Left lung (tissue), 10 donors: ENCODE data around the gene EFTUD2. TPM values are rescaled to one million over a fixed set of nuclear protein-coding genes. Genes with fewer than 3 reads are reported as not detected.

Experiments used
- ATAC-seq: fragments of 200-7000 bp; cut with Tn5 transposase; one replicate; pipeline ENCODE4 v1.9.1; 2020; ENCODE audit warnings: moderate library complexity
- DNase-seq, 4 donors: peaks; one replicate each; pipeline ENCODE4 v3.0.0-alpha.2; 2013 to 2020
- H3K27ac ChIP-seq, 2 donors: fragments of 200-600 bp; sonication (generic) in 1 of 2; one replicate each; pipeline versions ENCODE4 v1.5.0 to v1.8.0; 2020 to 2021
- H3K27me3 ChIP-seq, 2 donors: fragments of 200-600 bp; sonication (generic) in 1 of 2; one replicate each; pipeline versions ENCODE4 v1.5.0 to v1.8.0; 2020 to 2021
- H3K36me3 ChIP-seq, 2 donors: fragments of 200-600 bp; sonication (generic) in 1 of 2; one replicate each; pipeline versions ENCODE4 v1.5.0 to v1.8.0; 2020 to 2021
- H3K4me1 ChIP-seq, 2 donors: fragments of 200-600 bp; one replicate each; pipeline ENCODE4 v1.8.0; 2021
- H3K4me3 ChIP-seq, 2 donors: fragments of 200-600 bp; sonication (generic) in 1 of 2; one replicate each; pipeline versions ENCODE4 v1.5.0 to v1.8.0; 2020 to 2021; ENCODE audit warnings: mild to moderate bottlenecking in 1 of 2
- H3K9me3 ChIP-seq, 2 donors: fragments of 200-600 bp; sonication (generic) in 1 of 2; one replicate each; pipeline versions ENCODE4 v1.5.0 to v1.8.0; 2020 to 2021
- CTCF ChIP-seq, 2 donors: fragments of 200-600 bp; sonication (generic) in 1 of 2; IDR thresholded peaks; one replicate each; pipeline versions ENCODE4 v1.5.0 to v1.8.0; 2021; ENCODE audit warnings: antibody characterized with exemption in 2 of 2
- intact Hi-C, 2 donors: fragments of 100-400 bp; cut with DNase I; formaldehyde crosslinking; loops; one replicate each; pipeline versions ENCODE4 v1.11.2 to v1.14.2; 2022
- polyA plus RNA-seq, 6 donors: library from polyadenylated mRNA; unstranded; fragments of 120-200 nt; gene quantifications; one replicate each; pipeline ENCODE4 v1.2.1, GENCODE V29; 2013; ENCODE audit not compliant: insufficient read length in 6 of 6
- total RNA-seq, 2 donors: library from RNA; stranded (reverse); fragmentation: NEBNext Ultra II Directional; extraction: Animal tissue kit (Norgen Biotek cat#: 25700); gene quantifications; one replicate each; pipeline ENCODE4 v1.2.1, GENCODE V29; 2021
- donor health status: DM: no; HTN: yes; CAD: no.
- donor health status: DM: no; HTN: no; CAD: no.

EFTUD2 gene
- total and polyA plus RNA-seq, 8 donors, result 83.4 to 112 (median 95.1) TPM

DNA sequence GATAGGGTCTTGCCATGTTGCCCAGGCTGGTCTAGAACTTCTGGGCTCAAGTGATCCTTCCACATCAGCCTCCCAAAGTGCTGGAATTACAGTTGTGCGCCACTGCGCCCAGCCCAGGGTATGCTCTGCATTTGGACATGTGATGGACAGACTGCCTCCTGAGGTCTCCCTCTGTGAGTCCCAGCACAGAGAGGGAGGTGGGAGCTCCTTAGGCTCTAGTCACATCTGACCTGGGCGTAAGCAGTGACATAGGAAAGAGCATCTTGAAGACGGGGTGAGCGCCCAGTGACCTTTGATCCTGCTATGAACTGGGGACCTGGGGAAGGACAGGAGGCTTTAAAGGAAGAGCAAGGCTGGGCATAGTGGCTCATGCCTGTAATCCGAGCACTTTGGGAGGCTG lies 18.2 kb upstream of the EFTUD2 start:
- no peak for ATAC-seq
- TF ChIP-seq CTCF (IDR thresholded peaks at IDR 0.05), result no peak
- no peaks in the 10 kb centered on the region for H3K36me3 ChIP-seq
- H3K27ac ChIP-seq, result no peak overlapping the region
- H3K4me1 ChIP-seq, result peaks cover 3 to 20% of the 10 kb centered on the region in 2 donors
- H3K27me3 ChIP-seq, result peaks cover 0 to 55% of the 10 kb centered on the region in 2 donors
- intact Hi-C loops, result loop anchor here (10.0 kb wide), 2 partner anchors 97 to 207 kb away; no protein-coding TSS in a partner anchor
- DNase-seq, result peak in 2 of 4 donors; percentile 18 to 39
- H3K9me3 ChIP-seq, result no peaks in the 10 kb centered on the region
- H3K4me3 ChIP-seq, result no peak overlapping the region

DNA sequence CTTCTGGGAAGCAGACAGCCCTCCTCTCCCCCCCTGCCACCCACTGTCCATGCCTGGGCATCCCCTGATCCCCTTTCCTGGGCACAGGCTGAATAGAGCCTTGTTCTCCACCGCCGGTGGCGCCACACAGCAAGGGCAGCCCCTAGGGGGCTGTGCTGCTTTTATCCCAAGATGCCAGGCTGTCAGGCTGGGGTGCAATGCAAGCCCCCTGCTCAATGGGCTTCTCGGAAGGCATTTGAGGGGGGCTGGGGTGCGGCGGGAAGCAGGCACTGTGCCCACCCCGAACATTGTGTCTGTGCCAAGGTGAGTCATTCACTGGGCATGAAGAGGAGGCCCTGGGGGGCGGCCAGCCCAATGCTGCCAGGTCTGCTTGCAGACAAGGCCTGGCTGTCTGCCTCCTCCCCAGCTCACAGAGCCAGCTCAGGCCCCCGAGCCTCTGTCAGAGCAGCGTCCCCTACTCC lies 17.6 kb upstream of the EFTUD2 start:
- DNase-seq, result peak in 1 of 4 donors; percentile 80
- no peak for TF ChIP-seq CTCF (IDR thresholded peaks at IDR 0.05)
- H3K27me3 ChIP-seq, result peaks cover 0 to 55% of the 10 kb centered on the region in 2 donors
- intact Hi-C loops, result loop anchor here (10.0 kb wide), 2 partner anchors 98 to 208 kb away; no protein-coding TSS in a partner anchor
- ATAC-seq, result no peak
- H3K4me1 ChIP-seq, result peaks cover 3 to 20% of the 10 kb centered on the region in 2 donors
- H3K4me3 ChIP-seq, result no peak overlapping the region
- H3K36me3 ChIP-seq, result no peaks in the 10 kb centered on the region
- no peaks in the 10 kb centered on the region for H3K9me3 ChIP-seq
- no peak overlapping the region for H3K27ac ChIP-seq

DNA sequence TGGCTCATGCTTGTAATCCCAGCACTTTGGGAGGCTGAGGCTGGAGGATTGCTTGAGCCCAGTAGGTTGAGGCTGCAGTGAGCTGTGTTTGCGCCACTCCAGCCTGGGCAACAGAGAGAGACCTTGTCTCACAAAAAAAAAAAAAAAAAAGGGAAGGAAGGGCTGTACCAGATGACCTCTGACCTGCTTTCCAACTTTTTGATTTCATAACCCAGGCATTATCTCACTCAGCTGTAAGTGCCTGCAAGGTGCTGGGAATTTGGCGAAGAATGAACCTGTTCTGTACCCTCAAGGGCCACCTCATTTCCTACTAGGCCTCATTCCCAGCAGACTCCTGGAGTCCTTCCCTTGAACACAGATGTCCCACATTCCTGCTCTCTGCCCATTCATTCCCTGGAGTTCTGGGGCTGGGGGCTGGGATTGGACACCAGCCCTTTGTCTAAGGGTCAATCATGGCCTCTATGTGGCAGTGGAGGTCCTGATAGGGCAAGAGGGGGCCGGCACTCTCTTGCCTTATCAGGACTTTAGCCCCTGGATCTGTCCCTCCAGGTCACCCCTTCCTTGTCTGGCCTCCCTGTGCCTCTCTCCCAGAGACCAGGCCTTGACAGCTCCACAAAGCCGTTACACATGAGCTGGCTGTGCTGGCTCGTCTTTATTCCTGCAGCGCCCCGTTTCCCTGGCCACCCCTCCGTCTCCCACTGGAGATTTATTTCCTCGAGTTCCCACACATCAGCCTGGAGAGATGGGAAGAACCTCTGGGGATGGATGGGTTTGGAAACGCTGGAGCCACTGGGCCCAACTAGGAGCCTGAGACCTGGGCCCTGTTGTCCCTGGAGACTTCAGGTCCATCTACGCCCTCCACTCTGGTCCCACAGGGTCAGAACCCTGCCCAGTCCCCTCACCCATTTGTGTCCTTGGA lies 16.9 kb upstream of the EFTUD2 start:
- intact Hi-C loops, result loop anchor here (10.0 kb wide), 2 partner anchors 99 to 209 kb away; no protein-coding TSS in a partner anchor
- TF ChIP-seq CTCF (IDR thresholded peaks at IDR 0.05), result no peak
- ATAC-seq, result no peak
- Histone ChIP-seq H3K27ac (no peak overlapping the region), H3K4me1 (peaks cover 8 to 26% of the 10 kb centered on the region in 2 donors), H3K9me3 (no peaks in the 10 kb centered on the region), H3K27me3 (peaks cover 0 to 55% of the 10 kb centered on the region in 2 donors), H3K36me3 (no peaks in the 10 kb centered on the region), H3K4me3 (no peak overlapping the region)
- DNase-seq, result peak in 1 of 4 donors; percentile 33

GRCh38 chr17:44915321-44915726 lies 16.1 kb upstream of the EFTUD2 start, which contains the start of gene GFAP:
Gene GFAP, minus strand, starts transcription at chr17:44915500. Its CDS starts 14 bp downstream, at chr17:44915486.
- Histone ChIP-seq H3K27me3 (peaks cover 0 to 53% of the 10 kb centered on the region in 2 donors), H3K27ac (no peak within 1 kb of the TSS), H3K4me1 (peaks cover 8 to 28% of the 10 kb centered on the region in 2 donors), H3K4me3 (no peak within 1 kb of the TSS), H3K9me3 (no peaks in the 10 kb centered on the region), H3K36me3 (no peaks in the 10 kb centered on the region)
- intact Hi-C loops, result loop anchor here (10.0 kb wide), 2 partner anchors 99 to 209 kb away; no protein-coding TSS in a partner anchor
- no peak for TF ChIP-seq CTCF (IDR thresholded peaks at IDR 0.05)
- ATAC-seq (no peak), DNase-seq (peak in 1 of 4 donors; percentile 63)
